DND-41 (cell line): Measurements from ENCODE around the gene FMO4.

Experiments
- ATAC-seq: fragments of 200-7000 bp; cut with Tn5 transposase; 3 replicates; pipeline ENCODE4 v1.9.1; 2021; ENCODE audit warnings: low read depth; ENCODE audit not compliant: insufficient read depth
- DNase-seq: peaks from one replicate; pipeline ENCODE4 v3.0.0-alpha.2; 2020
- H2AFZ ChIP-seq: 2 replicates; pipeline ENCODE4 v1.6.0; 2012; ENCODE audit warnings: low read depth, low read length
- H3K27ac ChIP-seq: 2 replicates; pipeline ENCODE4 v1.5.1; 2012; ENCODE audit warnings: low read length, inconsistent platforms
- H3K27me3 ChIP-seq: fragments of 200-600 bp; sonication (generic); 2 replicates; pipeline ENCODE4 v1.6.0; 2012; ENCODE audit warnings: low read length, mild to moderate bottlenecking, inconsistent platforms; ENCODE audit not compliant: insufficient read depth, poor library complexity
- H3K36me3 ChIP-seq: 2 replicates; pipeline ENCODE4 v1.5.1; 2012; ENCODE audit warnings: low read length, inconsistent platforms; ENCODE audit not compliant: insufficient read depth
- H3K4me1 ChIP-seq: 2 replicates; pipeline ENCODE4 v1.5.1; 2012; ENCODE audit warnings: mild to moderate bottlenecking, low read length; ENCODE audit not compliant: insufficient read depth
- H3K4me2 ChIP-seq: 2 replicates; pipeline ENCODE4 v1.6.0; 2012; ENCODE audit warnings: mild to moderate bottlenecking, moderate library complexity, low read length, inconsistent platforms; ENCODE audit not compliant: insufficient read depth
- H3K4me3 ChIP-seq, 2 experiments: fragments of 200-600 bp in 1 of 2; shearing (Covaris generic) in 1 of 2; 2 replicates each; pipeline ENCODE4 v1.5.1; 2012 to 2016; ENCODE audit warnings: inconsistent platforms in 2 of 2, low read length in 2 of 2, mild to moderate bottlenecking in 2 of 2, low read depth in 1 of 2, moderate library complexity in 1 of 2
- H3K79me2 ChIP-seq: 2 replicates; pipeline ENCODE4 v1.6.0; 2012; ENCODE audit warnings: low read length, inconsistent platforms; ENCODE audit not compliant: insufficient read depth
- H3K9ac ChIP-seq: 2 replicates; pipeline ENCODE4 v1.6.0; 2012; ENCODE audit warnings: low read depth, mild to moderate bottlenecking, inconsistent platforms, low read length, moderate library complexity
- H3K9me3 ChIP-seq: 2 replicates; pipeline ENCODE4 v1.5.1; 2012; ENCODE audit warnings: low read length, moderate library complexity, mild to moderate bottlenecking, inconsistent platforms; ENCODE audit not compliant: insufficient read depth, severe bottlenecking
- H4K20me1 ChIP-seq: 2 replicates; pipeline ENCODE4 v1.6.0; 2012; ENCODE audit warnings: low read length; ENCODE audit not compliant: insufficient read depth
- EZH2 ChIP-seq: IDR thresholded peaks from 3 replicates; pipeline ENCODE4 v1.6.1; 2012; ENCODE audit warnings: borderline replicate concordance, low read depth, mild to moderate bottlenecking, moderate library complexity, low read length, inconsistent platforms; ENCODE audit not compliant: severe bottlenecking
- TF ChIP-seq, protein P1 (sequence below): IDR thresholded peaks from 2 replicates; pipeline ENCODE4 v1.5.1; 2012; ENCODE audit warnings: borderline replicate concordance, low read length, moderate library complexity, mild to moderate bottlenecking; ENCODE audit not compliant: poor library complexity, severe bottlenecking; ENCODE audit errors: extremely low read depth

FMO4 gene

GRCh38 chr1:171311771-171312558, 2.0 kb upstream of the FMO4 start:
- no peak for ATAC-seq
- no peaks in the 10 kb centered on the region for H3K9me3 ChIP-seq
- no peaks in the 10 kb centered on the region for H3K36me3 ChIP-seq
- H3K4me1 ChIP-seq, result peaks cover 15% of the 10 kb centered on the region
- no peaks in the 10 kb centered on the region for H4K20me1 ChIP-seq
- no peak overlapping the region for H2AFZ ChIP-seq
- no peak for DNase-seq
- no peak overlapping the region for H3K4me3 ChIP-seq
- H3K4me2 ChIP-seq, result no peak overlapping the region
- no peaks in the 10 kb centered on the region for H3K27me3 ChIP-seq
- no peak overlapping the region for H3K27ac ChIP-seq
- TF ChIP-seq, protein P1, sequence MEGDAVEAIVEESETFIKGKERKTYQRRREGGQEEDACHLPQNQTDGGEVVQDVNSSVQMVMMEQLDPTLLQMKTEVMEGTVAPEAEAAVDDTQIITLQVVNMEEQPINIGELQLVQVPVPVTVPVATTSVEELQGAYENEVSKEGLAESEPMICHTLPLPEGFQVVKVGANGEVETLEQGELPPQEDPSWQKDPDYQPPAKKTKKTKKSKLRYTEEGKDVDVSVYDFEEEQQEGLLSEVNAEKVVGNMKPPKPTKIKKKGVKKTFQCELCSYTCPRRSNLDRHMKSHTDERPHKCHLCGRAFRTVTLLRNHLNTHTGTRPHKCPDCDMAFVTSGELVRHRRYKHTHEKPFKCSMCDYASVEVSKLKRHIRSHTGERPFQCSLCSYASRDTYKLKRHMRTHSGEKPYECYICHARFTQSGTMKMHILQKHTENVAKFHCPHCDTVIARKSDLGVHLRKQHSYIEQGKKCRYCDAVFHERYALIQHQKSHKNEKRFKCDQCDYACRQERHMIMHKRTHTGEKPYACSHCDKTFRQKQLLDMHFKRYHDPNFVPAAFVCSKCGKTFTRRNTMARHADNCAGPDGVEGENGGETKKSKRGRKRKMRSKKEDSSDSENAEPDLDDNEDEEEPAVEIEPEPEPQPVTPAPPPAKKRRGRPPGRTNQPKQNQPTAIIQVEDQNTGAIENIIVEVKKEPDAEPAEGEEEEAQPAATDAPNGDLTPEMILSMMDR, result no peak
- no peak for TF ChIP-seq EZH2
- H3K9ac ChIP-seq, result no peak overlapping the region
- no peaks in the 10 kb centered on the region for H3K79me2 ChIP-seq

- peak overlapping the region; percentile 72 for H2AFZ ChIP-seq
- H3K27ac ChIP-seq, result peak overlapping the region; percentile 43
- H3K27me3 ChIP-seq, result no peaks in the 10 kb centered on the region
- no peaks in the 10 kb centered on the region for H3K79me2 ChIP-seq
- H3K4me1 ChIP-seq, result peaks cover 15% of the 10 kb centered on the region
- peak overlapping the region in 1 of 2 experiments; percentile 58; a peak in 1 of 4 replicates for H3K4me3 ChIP-seq
- peak overlapping the region; percentile 88; the same call in 1 of the 2 replicates for H3K4me2 ChIP-seq
- peak overlapping the region; percentile 11; the same call in 1 of the 2 replicates for H3K9ac ChIP-seq
- H3K36me3 ChIP-seq, result no peaks in the 10 kb centered on the region
- no peaks in the 10 kb centered on the region for H4K20me1 ChIP-seq
- no peaks in the 10 kb centered on the region for H3K9me3 ChIP-seq
- DNase-seq (no peak), ATAC-seq (no peak; the same call in 2 of the 3 replicates)
- TF ChIP-seq EZH2, result no peak
- TF ChIP-seq, protein P1, result no peak
Measured at GRCh38 chr1:171313319-171313834, 606 bp upstream of the FMO4 start.

- no peak overlapping the region for H3K27ac ChIP-seq
- ATAC-seq (no peak), DNase-seq (no peak)
- no peak overlapping the region for H3K4me2 ChIP-seq
- no peak for TF ChIP-seq EZH2
- TF ChIP-seq, protein P1, result no peak
- H3K79me2 ChIP-seq, result no peaks in the 10 kb centered on the region
- H3K9me3 ChIP-seq, result no peaks in the 10 kb centered on the region
- H3K36me3 ChIP-seq, result no peaks in the 10 kb centered on the region
- H3K4me1 ChIP-seq, result no peaks in the 10 kb centered on the region
- no peak overlapping the region for H3K4me3 ChIP-seq
- no peak overlapping the region for H2AFZ ChIP-seq
- H3K27me3 ChIP-seq, result no peaks in the 10 kb centered on the region
- H4K20me1 ChIP-seq, result no peaks in the 10 kb centered on the region
- H3K9ac ChIP-seq, result no peak overlapping the region
Measured at GRCh38 chr1:171329251-171329650, 15.3 kb downstream of the FMO4 start.
